ENCODE measurements around the gene LTBP1.

Gene LTBP1

DNA sequence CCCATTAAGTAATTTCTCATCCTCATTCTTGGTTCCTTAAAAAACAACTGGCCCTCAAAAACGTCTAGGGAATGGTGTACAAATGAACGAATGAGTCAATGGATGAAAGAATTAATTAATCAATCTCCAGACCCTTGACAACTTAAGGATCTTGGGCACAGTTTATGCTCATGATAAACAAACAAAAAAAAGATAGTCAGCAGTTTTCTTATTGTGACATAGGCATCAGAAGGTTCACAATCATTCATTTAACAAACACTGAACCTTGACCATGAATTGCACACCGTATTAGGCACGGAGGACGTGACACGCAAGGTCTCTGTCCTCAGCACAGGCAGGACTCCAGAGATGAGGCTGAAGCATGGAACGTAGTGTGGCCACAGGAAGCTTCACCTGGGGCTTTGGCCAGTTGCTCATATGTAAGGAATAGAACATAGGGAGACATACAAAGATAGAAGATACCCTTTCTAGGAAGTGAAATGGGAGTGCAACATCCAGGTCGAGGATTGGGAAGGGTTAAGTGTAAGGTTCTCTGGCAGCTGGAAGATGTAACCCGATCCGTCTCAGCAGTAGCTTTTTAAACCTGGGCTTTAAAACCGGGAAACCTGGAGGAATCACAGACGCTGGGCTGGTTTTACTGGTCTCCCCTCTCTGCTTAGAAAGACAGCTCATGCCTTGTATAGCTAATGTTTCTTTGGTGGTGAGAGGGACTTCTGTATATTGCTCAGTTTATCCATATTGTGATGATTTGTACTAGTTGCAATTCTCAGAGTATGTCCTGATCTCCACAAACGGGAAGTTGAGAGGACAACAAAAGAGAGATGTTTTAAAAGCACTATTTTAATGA lies 8.9 kb upstream of the LTBP1 start:
- Histone ChIP-seq H3K9me3 (ENCODE audit: control insufficient read depth, low read length) (no peaks in the 10 kb centered on the region), H3K4me3 (ENCODE audit: insufficient read depth in 1 of 2, low read depth in 1 of 2, low read length in 2 of 2) (no peak overlapping the region), H2BK12ac (ENCODE audit: low read length in 2 of 2) (no peak overlapping the region), H3K18ac (ENCODE audit: low read depth in 1 of 2, low read length in 2 of 2) (peak overlapping the region in 1 of 2 experiments; percentile 22), H3K27ac (ENCODE audit: low read length, poor library complexity, severe bottlenecking) (no peak overlapping the region), H2BK15ac (ENCODE audit: low read depth, poor library complexity, severe bottlenecking) (no peak overlapping the region), H2BK5ac (ENCODE audit: low read depth, low read length, poor library complexity, severe bottlenecking) (no peak overlapping the region), H4K91ac (ENCODE audit: low read length) (no peak overlapping the region), H3K9ac (ENCODE audit: low read length) (no peak overlapping the region), H2AK5ac (ENCODE audit: low read length, severe bottlenecking) (no peak overlapping the region), H2AFZ (ENCODE audit: low read depth, low read length) (no peak overlapping the region), H3K4me2 (ENCODE audit: low read length, poor library complexity, severe bottlenecking) (no peak overlapping the region), H3K4me1 (ENCODE audit: control insufficient read depth, insufficient read depth, low read depth, low read length) (peaks cover 2% of the 10 kb centered on the region), H4K8ac (ENCODE audit: low read length) (no peak overlapping the region), H3K14ac (ENCODE audit: low read length in 2 of 2) (peak overlapping the region in 1 of 2 experiments; percentile 26), H3K23ac (ENCODE audit: low read length in 2 of 2) (no peak overlapping the region), H2BK120ac (ENCODE audit: low read depth, low read length) (no peak overlapping the region), H3K79me1 (replicated peaks; ENCODE audit: low read length, poor library complexity, severe bottlenecking) (no peaks in the 10 kb centered on the region), H3K27me3 (ENCODE audit: control insufficient read depth in 1 of 2, insufficient read depth in 1 of 2, low read length in 2 of 2) (peaks cover 0 to 29% of the 10 kb centered on the region in 2 experiments), H3K36me3 (ENCODE audit: control insufficient read depth in 1 of 2, insufficient read depth in 2 of 2, low read depth in 1 of 2, low read length in 2 of 2) (no peaks in the 10 kb centered on the region), H3K4ac (ENCODE audit: low read depth in 1 of 2, low read length in 2 of 2) (no peak overlapping the region)
- 45% methylated on average over 10 of the region's 13 CpGs for WGBS
- peak; percentile 53 for DNase-seq

DNA sequence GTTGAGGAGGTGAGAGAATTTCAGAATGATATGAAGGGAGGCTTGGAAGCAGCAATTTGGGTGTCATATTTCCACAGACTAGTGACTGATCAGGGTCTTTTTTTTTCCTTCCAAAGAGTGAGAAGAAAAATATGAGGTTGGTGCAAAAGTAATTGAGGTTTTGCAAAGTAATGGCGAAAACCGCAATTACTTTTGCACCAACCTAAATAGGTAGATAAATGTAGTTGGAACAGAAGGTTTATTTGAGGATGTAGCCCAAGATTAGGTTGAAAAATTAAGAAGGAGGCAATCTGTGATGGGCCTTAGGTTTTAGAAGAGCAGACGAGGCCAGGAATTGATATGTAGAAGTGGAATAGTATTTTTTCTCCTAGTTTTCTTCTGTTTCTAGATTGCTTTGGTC lies 7.8 kb upstream of the LTBP1 start:
- H4K8ac ChIP-seq (ENCODE audit: low read length) = no peak overlapping the region
- no peak overlapping the region for H3K27ac ChIP-seq (ENCODE audit: low read length, poor library complexity, severe bottlenecking)
- no peak overlapping the region for H3K4ac ChIP-seq (ENCODE audit: low read depth in 1 of 2, low read length in 2 of 2)
- DNase-seq = no peak
- H3K9ac ChIP-seq (ENCODE audit: low read length) = no peak overlapping the region
- 96% methylated on average over 3 of the region's 3 CpGs for WGBS
- H2BK120ac ChIP-seq (ENCODE audit: low read depth, low read length) = no peak overlapping the region
- H2BK15ac ChIP-seq (ENCODE audit: low read depth, poor library complexity, severe bottlenecking) = no peak overlapping the region
- H2BK12ac ChIP-seq (ENCODE audit: low read length in 2 of 2) = no peak overlapping the region
- no peak overlapping the region for H3K4me2 ChIP-seq (ENCODE audit: low read length, poor library complexity, severe bottlenecking)
- H3K4me1 ChIP-seq (ENCODE audit: control insufficient read depth, insufficient read depth, low read depth, low read length) = peaks cover 2% of the 10 kb centered on the region
- H3K14ac ChIP-seq (ENCODE audit: low read length in 2 of 2) = no peak overlapping the region
- H2AK5ac ChIP-seq (ENCODE audit: low read length, severe bottlenecking) = no peak overlapping the region
- peaks cover 0 to 29% of the 10 kb centered on the region in 2 experiments for H3K27me3 ChIP-seq (ENCODE audit: control insufficient read depth in 1 of 2, insufficient read depth in 1 of 2, low read length in 2 of 2)
- H2BK5ac ChIP-seq (ENCODE audit: low read depth, low read length, poor library complexity, severe bottlenecking) = no peak overlapping the region
- H3K18ac ChIP-seq (ENCODE audit: low read depth in 1 of 2, low read length in 2 of 2) = no peak overlapping the region
- H2AFZ ChIP-seq (ENCODE audit: low read depth, low read length) = no peak overlapping the region
- H3K9me3 ChIP-seq (ENCODE audit: control insufficient read depth, low read length) = no peaks in the 10 kb centered on the region
- H3K36me3 ChIP-seq (ENCODE audit: control insufficient read depth in 1 of 2, insufficient read depth in 2 of 2, low read depth in 1 of 2, low read length in 2 of 2) = no peaks in the 10 kb centered on the region
- no peak overlapping the region for H3K4me3 ChIP-seq (ENCODE audit: insufficient read depth in 1 of 2, low read depth in 1 of 2, low read length in 2 of 2)
- no peak overlapping the region for H4K91ac ChIP-seq (ENCODE audit: low read length)
- no peak overlapping the region for H3K23ac ChIP-seq (ENCODE audit: low read length in 2 of 2)
- no peaks in the 10 kb centered on the region for H3K79me1 ChIP-seq (replicated peaks; ENCODE audit: low read length, poor library complexity, severe bottlenecking)

DNA sequence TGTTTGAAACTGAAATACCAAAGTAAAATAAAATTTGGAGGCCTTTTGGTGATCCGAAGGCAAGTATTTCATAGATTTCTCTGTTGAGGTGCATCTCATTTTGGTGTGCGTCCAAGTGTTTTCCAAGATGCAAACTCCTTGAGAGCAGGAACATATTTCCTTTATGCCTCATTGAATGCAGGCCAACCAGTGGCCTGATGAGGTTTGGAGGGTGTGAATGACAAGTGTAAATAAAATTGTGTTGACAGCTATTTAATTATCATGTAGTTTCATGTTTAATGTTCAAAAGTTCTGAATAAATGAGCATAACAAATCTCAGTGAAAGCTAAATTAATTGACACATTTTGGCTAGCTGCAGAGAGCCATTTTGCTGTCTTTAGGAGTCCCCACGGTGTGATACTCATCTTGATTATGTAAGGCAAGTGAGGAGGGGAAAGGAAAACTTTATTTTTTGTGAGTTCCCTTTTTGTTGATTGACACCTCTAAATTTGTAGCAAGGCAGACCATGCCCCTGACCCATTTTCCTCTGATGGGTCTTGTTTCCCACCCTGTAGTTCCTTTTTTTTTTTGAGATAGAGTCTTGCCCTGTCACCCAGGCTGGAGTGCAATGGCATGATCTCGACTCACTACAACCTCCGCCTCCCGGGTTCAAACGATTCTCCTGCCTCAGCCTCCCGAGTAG lies 6.3 kb upstream of the LTBP1 start:
- H3K14ac ChIP-seq (ENCODE audit: low read length in 2 of 2) = no peak overlapping the region
- H3K36me3 ChIP-seq (ENCODE audit: control insufficient read depth in 1 of 2, insufficient read depth in 2 of 2, low read depth in 1 of 2, low read length in 2 of 2) = no peaks in the 10 kb centered on the region
- no peak overlapping the region for H2BK15ac ChIP-seq (ENCODE audit: low read depth, poor library complexity, severe bottlenecking)
- H3K18ac ChIP-seq (ENCODE audit: low read depth in 1 of 2, low read length in 2 of 2) = no peak overlapping the region
- H3K9ac ChIP-seq (ENCODE audit: low read length) = no peak overlapping the region
- H2BK120ac ChIP-seq (ENCODE audit: low read depth, low read length) = no peak overlapping the region
- no peak overlapping the region for H2AK5ac ChIP-seq (ENCODE audit: low read length, severe bottlenecking)
- H3K4ac ChIP-seq (ENCODE audit: low read depth in 1 of 2, low read length in 2 of 2) = no peak overlapping the region
- no peaks in the 10 kb centered on the region for H3K79me1 ChIP-seq (replicated peaks; ENCODE audit: low read length, poor library complexity, severe bottlenecking)
- WGBS = 96% methylated on average over 8 of the region's 8 CpGs
- H3K4me2 ChIP-seq (ENCODE audit: low read length, poor library complexity, severe bottlenecking) = no peak overlapping the region
- H2BK5ac ChIP-seq (ENCODE audit: low read depth, low read length, poor library complexity, severe bottlenecking) = no peak overlapping the region
- peaks cover 2% of the 10 kb centered on the region for H3K4me1 ChIP-seq (ENCODE audit: control insufficient read depth, insufficient read depth, low read depth, low read length)
- no peaks in the 10 kb centered on the region for H3K9me3 ChIP-seq (ENCODE audit: control insufficient read depth, low read length)
- no peak overlapping the region for H4K8ac ChIP-seq (ENCODE audit: low read length)
- DNase-seq = no peak
- no peak overlapping the region for H4K91ac ChIP-seq (ENCODE audit: low read length)
- no peak overlapping the region for H3K27ac ChIP-seq (ENCODE audit: low read length, poor library complexity, severe bottlenecking)
- no peak overlapping the region for H2BK12ac ChIP-seq (ENCODE audit: low read length in 2 of 2)
- no peak overlapping the region for H3K4me3 ChIP-seq (ENCODE audit: insufficient read depth in 1 of 2, low read depth in 1 of 2, low read length in 2 of 2)
- peaks cover 0 to 40% of the 10 kb centered on the region in 2 experiments for H3K27me3 ChIP-seq (ENCODE audit: control insufficient read depth in 1 of 2, insufficient read depth in 1 of 2, low read length in 2 of 2)
- H2AFZ ChIP-seq (ENCODE audit: low read depth, low read length) = no peak overlapping the region
- H3K23ac ChIP-seq (ENCODE audit: low read length in 2 of 2) = no peak overlapping the region

DNA sequence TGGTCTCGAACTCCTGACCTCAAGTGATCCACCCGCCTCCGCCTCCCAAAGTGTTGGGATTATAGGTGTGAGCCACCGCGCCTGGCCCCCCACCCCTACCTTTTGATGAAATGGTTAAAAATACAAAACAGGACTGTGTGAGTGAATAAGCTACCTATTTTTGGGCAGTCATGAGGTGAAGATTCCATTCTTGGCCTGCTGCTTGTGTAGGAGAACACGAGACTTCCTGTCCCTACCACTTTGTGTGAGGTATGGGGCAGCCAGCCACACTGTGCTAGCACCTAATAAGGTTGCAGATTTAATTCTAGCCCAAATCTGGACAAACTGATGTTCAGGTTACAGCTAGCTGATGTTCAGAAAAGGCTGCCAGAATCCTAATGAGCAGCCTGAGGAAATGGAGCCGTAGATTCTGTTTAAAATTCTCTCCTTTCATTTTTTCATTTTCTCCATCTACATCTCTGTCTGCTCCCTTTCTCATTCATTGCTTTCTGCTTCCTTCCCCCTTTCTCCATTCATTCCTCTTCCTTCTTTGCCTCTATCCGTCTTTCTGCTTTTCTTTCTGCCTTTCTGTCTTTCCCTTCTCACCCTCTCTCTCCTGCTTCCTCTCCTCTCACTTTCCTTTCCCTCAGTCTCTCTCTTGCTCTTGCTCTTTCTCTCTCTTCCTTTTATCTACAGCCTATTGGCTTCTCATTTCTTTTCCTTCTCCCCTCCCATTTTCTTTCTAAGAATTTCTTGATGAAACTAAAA lies 4.6 kb upstream of the LTBP1 start:
- Histone ChIP-seq H3K9me3 (ENCODE audit: control insufficient read depth, low read length) (no peaks in the 10 kb centered on the region), H3K9ac (ENCODE audit: low read length) (no peak overlapping the region), H2AFZ (ENCODE audit: low read depth, low read length) (no peak overlapping the region), H3K23ac (ENCODE audit: low read length in 2 of 2) (no peak overlapping the region), H2BK12ac (ENCODE audit: low read length in 2 of 2) (no peak overlapping the region), H2BK5ac (ENCODE audit: low read depth, low read length, poor library complexity, severe bottlenecking) (no peak overlapping the region), H4K91ac (ENCODE audit: low read length) (no peak overlapping the region), H3K4ac (ENCODE audit: low read depth in 1 of 2, low read length in 2 of 2) (no peak overlapping the region), H4K8ac (ENCODE audit: low read length) (no peak overlapping the region), H3K36me3 (ENCODE audit: control insufficient read depth in 1 of 2, insufficient read depth in 2 of 2, low read depth in 1 of 2, low read length in 2 of 2) (no peaks in the 10 kb centered on the region), H3K79me1 (replicated peaks; ENCODE audit: low read length, poor library complexity, severe bottlenecking) (no peaks in the 10 kb centered on the region), H2BK15ac (ENCODE audit: low read depth, poor library complexity, severe bottlenecking) (no peak overlapping the region), H3K4me1 (ENCODE audit: control insufficient read depth, insufficient read depth, low read depth, low read length) (peaks cover 2% of the 10 kb centered on the region), H3K27me3 (ENCODE audit: control insufficient read depth in 1 of 2, insufficient read depth in 1 of 2, low read length in 2 of 2) (peaks cover 0 to 30% of the 10 kb centered on the region in 2 experiments), H3K18ac (ENCODE audit: low read depth in 1 of 2, low read length in 2 of 2) (no peak overlapping the region), H3K4me2 (ENCODE audit: low read length, poor library complexity, severe bottlenecking) (no peak overlapping the region), H3K14ac (ENCODE audit: low read length in 2 of 2) (no peak overlapping the region), H2AK5ac (ENCODE audit: low read length, severe bottlenecking) (no peak overlapping the region), H3K4me3 (ENCODE audit: insufficient read depth in 1 of 2, low read depth in 1 of 2, low read length in 2 of 2) (no peak overlapping the region), H2BK120ac (ENCODE audit: low read depth, low read length) (no peak overlapping the region), H3K27ac (ENCODE audit: low read length, poor library complexity, severe bottlenecking) (no peak overlapping the region)
- 99% methylated on average over 6 of the region's 8 CpGs for WGBS
- no peak for DNase-seq
